GM21786 (cell line): ENCODE results near the gene MRPL20.
"Not testable (repeated sequence)": the region's sequence is repeated elsewhere in the genome, so short reads cannot be mapped to it uniquely, and the experiment has no call there.

Experiments
- ATAC-seq: cut with Tn5 transposase; IDR thresholded peaks from one replicate; pipeline ENCODE4 v1.9.1; 2021; ENCODE audit not compliant: unreplicated experiment

The MRPL20 gene

GRCh38 chr1:1427106-1427819, 20.2 kb upstream of the MRPL20 start:
- ATAC-seq = no peak

- ATAC-seq = no peak
These were observed 19.5 kb upstream of the MRPL20 start for GRCh38 chr1:1426496-1427105.

GRCh38 chr1:1425753-1426495, 18.8 kb upstream of the MRPL20 start:
- no peak for ATAC-seq

- no peak for ATAC-seq
These were observed 18.3 kb upstream of the MRPL20 start for GRCh38 chr1:1425426-1425752.

GRCh38 chr1:1424707-1425106, 17.6 kb upstream of the MRPL20 start:
- ATAC-seq = no peak

- no peak for ATAC-seq
These were observed 16.1 kb upstream of the MRPL20 start for GRCh38 chr1:1423245-1423597.

GRCh38 chr1:1422465-1423244, 15.6 kb upstream of the MRPL20 start:
- ATAC-seq = no peak

- no peak for ATAC-seq
These were observed 14.9 kb upstream of the MRPL20 start for GRCh38 chr1:1421907-1422464.

- no peak for ATAC-seq
These were observed 14.2 kb upstream of the MRPL20 start, which contains the start of gene ANKRD65 for GRCh38 chr1:1421147-1421906. Gene ANKRD65 (minus strand): TSS chr1:1421276. CDS start chr1:1421005, 271 bp downstream.

GRCh38 chr1:1420654-1421141, 13.6 kb upstream of the MRPL20 start:
- ATAC-seq = no peak

GRCh38 chr1:1419813-1420653, 12.9 kb upstream of the MRPL20 start:
- no peak for ATAC-seq

- ATAC-seq = no peak
These were observed 12.3 kb upstream of the MRPL20 start for GRCh38 chr1:1419363-1419812.

GRCh38 chr1:1418464-1419362, 11.6 kb upstream of the MRPL20 start:
- ATAC-seq = no peak

GRCh38 chr1:1417825-1418463, 10.9 kb upstream of the MRPL20 start:
- ATAC-seq = not testable (repeated sequence)

GRCh38 chr1:1417396-1417795, 10.3 kb upstream of the MRPL20 start:
- not testable (repeated sequence) for ATAC-seq

- ATAC-seq = no peak
These were observed 8.7 kb upstream of the MRPL20 start for GRCh38 chr1:1415751-1416150.

GRCh38 chr1:1412311-1412902, 5.3 kb upstream of the MRPL20 start:
- ATAC-seq = not testable (repeated sequence)
